HCT116 (cell line): Measurements from ENCODE around the gene KIF26A. TPM values are rescaled to one million over a fixed set of nuclear protein-coding genes. Genes with fewer than 3 reads are reported as not detected.

Experiments
- ATAC-seq: fragments of 200-7000 bp; cut with Tn5 transposase; 2 replicates; pipeline ENCODE4 v1.9.1; 2020; ENCODE audit warnings: mild to moderate bottlenecking, moderate library complexity
- BruUV-seq: library from RNA; stranded (reverse); fragments of 400-500 nt; replicated peaks from 2 replicates; lab custom pipeline; 2021; lab: Mats Ljungman, UMichigan
- CTCF ChIA-PET: fragments of 300-600 bp; sonication (Branson Sonifier 250); formaldehyde crosslinking; loops from one replicate; lab custom pipeline; 2021; ENCODE audit warnings: antibody characterized with exemption; lab: Charles Lee
- POLR2A ChIA-PET: fragments of 300-600, 350-600 bp; sonication (Branson Sonifier 250); formaldehyde crosslinking; loops from one replicate; lab custom pipeline; 2021; ENCODE audit warnings: antibody characterized with exemption; lab: Charles Lee
- RAD21 ChIA-PET, 2 experiments: fragments of 300-600 bp; sonication (Branson Sonifier 250); formaldehyde crosslinking; loops; one replicate each; lab custom pipeline; 2023; ENCODE audit warnings: low total read pairs in 2 of 2; ENCODE audit not compliant: uncharacterized antibody in 2 of 2, unreplicated experiment in 2 of 2, low non-redundant PET in 1 of 2; lab: Charles Lee
- DNase-seq: peaks from one replicate; pipeline ENCODE4 v3.0.0-alpha.2; 2010; ENCODE audit warnings: low read depth, low spot score
- H2AFZ ChIP-seq: fragments of 200-600 bp; shearing (Covaris generic), sonication (generic); 2 replicates; pipeline ENCODE4 v1.6.1; 2017; ENCODE audit warnings: low read depth, mixed run types, mixed read lengths, antibody characterized with exemption, low read length; ENCODE audit not compliant: poor library complexity, severe bottlenecking
- H3K27ac ChIP-seq: 2 replicates; pipeline ENCODE4 v1.5.1; 2012; ENCODE audit warnings: low read depth, low read length
- H3K27me3 ChIP-seq: fragments of 200-600 bp; sonication (generic); 2 replicates; pipeline ENCODE4 v1.6.1; 2016; ENCODE audit warnings: mixed run types, low read length, mixed read lengths; ENCODE audit not compliant: insufficient read depth
- H3K36me3 ChIP-seq, 2 experiments: fragments of 200-500 bp in 1 of 2; fragments of 200-600 bp in 1 of 2; sonication (Bioruptor generic) in 1 of 2; sonication (generic) in 1 of 2; 2 replicates each; pipeline versions ENCODE4 v1.5.1 to v1.6.1; 2014 to 2016; ENCODE audit warnings: low read length in 2 of 2, inconsistent platforms in 1 of 2, mixed read lengths in 1 of 2, mixed run types in 1 of 2; ENCODE audit not compliant: insufficient read depth in 2 of 2, control insufficient read depth in 1 of 2
- H3K4me1 ChIP-seq, 2 experiments: fragments of 200-600 bp in 1 of 2; sonication (generic) in 1 of 2; 2 replicates each; pipeline versions ENCODE4 v1.5.1 to v1.6.1; 2012 to 2017; ENCODE audit warnings: low read length in 2 of 2, inconsistent platforms in 1 of 2, mild to moderate bottlenecking in 1 of 2, mixed read lengths in 1 of 2, mixed run types in 1 of 2, moderate library complexity in 1 of 2; ENCODE audit not compliant: insufficient read depth in 2 of 2, control insufficient read depth in 1 of 2
- H3K4me2 ChIP-seq: fragments of 200-600 bp; sonication (generic); 2 replicates; pipeline ENCODE4 v1.6.1; 2017; ENCODE audit warnings: mixed run types, low read length, mixed read lengths
- H3K4me3 ChIP-seq, 2 experiments: fragments of 200-600 bp in 1 of 2; sonication (generic) in 1 of 2; replicated peaks in 1 of 2; 2 replicates each; pipeline ENCODE4 v1.5.1; 2011 to 2016; ENCODE audit warnings: low read length in 2 of 2, control low read depth in 1 of 2, low read depth in 1 of 2, mild to moderate bottlenecking in 1 of 2, mixed read lengths in 1 of 2, mixed run types in 1 of 2
- H3K79me2 ChIP-seq: fragments of 200-600 bp; sonication (generic); 2 replicates; pipeline ENCODE4 v1.6.1; 2017; ENCODE audit warnings: mild to moderate bottlenecking, mixed run types, low read length, moderate library complexity, mixed read lengths; ENCODE audit not compliant: insufficient read depth
- H3K9ac ChIP-seq: fragments of 200-600 bp; sonication (generic); 2 replicates; pipeline ENCODE4 v1.6.1; 2016; ENCODE audit warnings: low read length, mixed read lengths
- H3K9me2 ChIP-seq: fragments of 200-600 bp; sonication (generic), shearing (Covaris generic); 2 replicates; pipeline ENCODE4 v1.6.1; 2017; ENCODE audit warnings: mixed run types, mild to moderate bottlenecking, moderate library complexity; ENCODE audit not compliant: insufficient read depth
- H3K9me3 ChIP-seq, 2 experiments: fragments of 200-500 bp in 1 of 2; fragments of 200-600 bp in 1 of 2; sonication (Bioruptor generic) in 1 of 2; sonication (generic) in 1 of 2; 2 replicates each; pipeline ENCODE4 v1.6.1; 2014 to 2017; ENCODE audit warnings: low read length in 2 of 2, mixed read lengths in 2 of 2, inconsistent platforms in 1 of 2, low read depth in 1 of 2, mild to moderate bottlenecking in 1 of 2, mixed run types in 1 of 2, moderate library complexity in 1 of 2; ENCODE audit not compliant: control insufficient read depth in 1 of 2, insufficient read depth in 1 of 2
- H4K20me1 ChIP-seq: fragments of 200-600 bp; sonication (generic), shearing (Covaris generic); 2 replicates; pipeline ENCODE4 v1.6.1; 2017; ENCODE audit warnings: mixed run types, mild to moderate bottlenecking, moderate library complexity; ENCODE audit not compliant: insufficient read depth
- POLR2AphosphoS5 ChIP-seq: IDR thresholded peaks from 2 replicates; pipeline ENCODE4 v1.6.1; 2011; ENCODE audit warnings: mild to moderate bottlenecking, low read depth, low read length, moderate library complexity
- SIN3A ChIP-seq: IDR thresholded peaks from 2 replicates; pipeline ENCODE4 v1.6.1; 2012; ENCODE audit warnings: low read depth
- intact Hi-C: fragments of 100-400 bp; cut with micrococcal nuclease; formaldehyde crosslinking; loops from 2 replicates; pipeline ENCODE4 v1.10.0; 2022
- total RNA-seq: library from RNA; stranded (reverse); gene quantifications from one replicate; pipeline ENCODE4 v1.2.1, GENCODE V29; 2021; ENCODE audit not compliant: unreplicated experiment
- TF ChIP-seq, protein P1 (sequence below), 3 experiments: fragments of 200-600 bp in 1 of 3; sonication (generic) in 1 of 3; IDR thresholded peaks in 2 of 3; conservative IDR thresholded peaks in 1 of 3; 2 replicates each; pipeline ENCODE4 v1.5.1; 2012 to 2017; ENCODE audit warnings: low read depth in 2 of 3, low read length in 2 of 3, antibody characterized with exemption in 1 of 3, borderline replicate concordance in 1 of 3, control low read depth in 1 of 3, mild to moderate bottlenecking in 1 of 3, mixed read lengths in 1 of 3, mixed run types in 1 of 3, moderate library complexity in 1 of 3; ENCODE audit not compliant: insufficient read depth in 1 of 3

KIF26A gene
- total RNA-seq, 1 experiment from 2014 or later, result 10.2 TPM

DNA sequence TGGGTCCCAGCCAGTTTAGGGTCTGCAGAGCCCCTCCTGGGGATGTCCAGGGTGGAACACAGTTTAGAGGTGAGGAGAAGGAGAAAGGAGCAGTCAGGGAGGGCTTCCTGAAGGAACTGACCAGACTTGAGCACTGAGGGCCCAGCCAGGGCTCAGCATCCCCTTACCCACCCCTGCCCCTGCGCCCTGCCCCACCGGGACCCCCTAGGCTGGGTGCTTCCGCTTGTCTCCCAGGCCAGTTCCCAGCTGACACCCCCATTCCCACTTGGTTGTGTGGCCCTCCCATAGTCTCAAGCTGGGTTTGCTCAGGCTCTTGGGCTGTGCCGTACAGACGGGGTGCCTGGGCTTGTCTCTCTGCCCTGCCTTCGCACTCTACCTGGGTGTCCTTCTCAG lies 26.3 kb upstream of the KIF26A start:
- Histone ChIP-seq H3K4me3 (no peak overlapping the region), H3K4me2 (no peak overlapping the region), H3K9me3 (no peaks in the 10 kb centered on the region), H3K27me3 (no peaks in the 10 kb centered on the region), H2AFZ (no peak overlapping the region), H3K9ac (no peak overlapping the region), H3K9me2 (no peaks in the 10 kb centered on the region), H3K27ac (no peak overlapping the region), H3K79me2 (no peaks in the 10 kb centered on the region), H4K20me1 (no peaks in the 10 kb centered on the region), H3K36me3 (no peaks in the 10 kb centered on the region), H3K4me1 (peaks cover 27 to 54% of the 10 kb centered on the region in 2 experiments; a peak in 3 of 4 replicates)
- TF ChIP-seq, protein P1, sequence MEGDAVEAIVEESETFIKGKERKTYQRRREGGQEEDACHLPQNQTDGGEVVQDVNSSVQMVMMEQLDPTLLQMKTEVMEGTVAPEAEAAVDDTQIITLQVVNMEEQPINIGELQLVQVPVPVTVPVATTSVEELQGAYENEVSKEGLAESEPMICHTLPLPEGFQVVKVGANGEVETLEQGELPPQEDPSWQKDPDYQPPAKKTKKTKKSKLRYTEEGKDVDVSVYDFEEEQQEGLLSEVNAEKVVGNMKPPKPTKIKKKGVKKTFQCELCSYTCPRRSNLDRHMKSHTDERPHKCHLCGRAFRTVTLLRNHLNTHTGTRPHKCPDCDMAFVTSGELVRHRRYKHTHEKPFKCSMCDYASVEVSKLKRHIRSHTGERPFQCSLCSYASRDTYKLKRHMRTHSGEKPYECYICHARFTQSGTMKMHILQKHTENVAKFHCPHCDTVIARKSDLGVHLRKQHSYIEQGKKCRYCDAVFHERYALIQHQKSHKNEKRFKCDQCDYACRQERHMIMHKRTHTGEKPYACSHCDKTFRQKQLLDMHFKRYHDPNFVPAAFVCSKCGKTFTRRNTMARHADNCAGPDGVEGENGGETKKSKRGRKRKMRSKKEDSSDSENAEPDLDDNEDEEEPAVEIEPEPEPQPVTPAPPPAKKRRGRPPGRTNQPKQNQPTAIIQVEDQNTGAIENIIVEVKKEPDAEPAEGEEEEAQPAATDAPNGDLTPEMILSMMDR (IDR thresholded peaks at IDR 0.05 in 2 of 3, conservative IDR thresholded peaks at IDR 0.05 in 1 of 3; ENCODE audit: borderline replicate concordance in 1 of 3, insufficient read depth in 1 of 3, low read depth in 2 of 3, low read length in 2 of 3), result no peak
- ChIA-PET CTCF (no interaction called here), POLR2A (no interaction called here), RAD21 (no interaction called here)
- DNase-seq (no peak), ATAC-seq (no peak)
- BruUV-seq, result no TSS peak
- intact Hi-C loops, result no loop called here

DNA sequence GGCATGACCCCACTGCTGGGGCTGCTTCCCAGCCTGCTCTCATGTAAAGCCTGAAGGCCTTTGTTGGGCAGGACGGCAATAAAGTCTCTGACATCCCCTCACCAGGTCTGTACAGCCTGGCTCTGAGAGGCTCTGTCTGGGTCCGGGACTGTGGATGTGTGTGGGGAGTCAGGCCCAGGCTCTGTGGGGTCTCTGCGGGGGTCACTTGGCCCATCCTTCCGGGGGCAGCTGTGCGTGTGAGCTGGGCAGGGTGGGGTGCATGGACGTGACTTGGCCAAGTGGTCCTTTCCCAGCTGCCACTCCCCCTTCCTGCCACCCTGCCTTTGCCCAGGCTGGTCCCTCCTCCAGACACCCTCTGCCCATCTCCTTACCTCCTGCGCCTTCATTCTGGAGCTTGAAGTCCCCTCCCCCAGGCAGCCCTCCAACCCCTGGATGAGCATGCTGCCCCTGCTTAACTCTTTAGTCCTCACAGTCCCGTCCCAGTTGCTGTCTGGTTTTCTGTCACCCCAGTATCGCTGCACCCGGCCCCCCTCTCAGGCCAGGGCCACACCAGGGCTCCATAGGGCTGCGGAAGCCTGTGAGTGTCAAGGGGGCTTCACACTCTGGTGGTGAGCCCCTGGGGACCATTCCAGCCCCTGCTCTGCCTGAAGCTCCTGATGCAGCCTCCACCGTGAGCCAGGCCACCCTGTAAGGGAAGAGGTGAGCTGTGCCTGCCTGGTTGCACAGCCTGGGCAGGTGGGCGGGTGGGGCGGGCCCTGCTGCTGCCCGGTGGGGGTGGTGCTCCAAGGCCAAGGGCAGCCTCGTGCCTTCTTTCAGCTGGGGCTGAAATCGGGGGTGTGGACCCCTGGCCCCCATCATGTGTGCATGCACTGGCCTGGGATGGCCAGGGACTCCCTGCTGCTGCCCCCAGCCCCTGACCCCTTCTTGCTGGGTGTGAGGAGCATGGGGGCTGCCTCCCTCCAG lies 25.5 kb upstream of the KIF26A start:
- BruUV-seq, result no TSS peak
- DNase-seq, result no peak
- intact Hi-C loops, result no loop called here

More for the DNA sequence above, 25.5 kb upstream of the KIF26A start:
- TF ChIP-seq SIN3A (no peak), POLR2AphosphoS5 (0 out of 2 replicates have a peak, but pooled peaks have one; percentile 19)
- no peaks in the 10 kb centered on the region for H4K20me1 ChIP-seq
- no peak for ATAC-seq
- H3K4me2 ChIP-seq, result no peak overlapping the region
- no peak overlapping the region for H3K9ac ChIP-seq
- H3K36me3 ChIP-seq, result no peaks in the 10 kb centered on the region
- H3K4me1 ChIP-seq, result peaks cover 30 to 58% of the 10 kb centered on the region in 2 experiments; a peak in 3 of 4 replicates
- ChIA-PET RAD21 (no interaction called here), CTCF (interaction anchor here (0.6 to 0.7 kb wide), 2 partner anchors 9 to 229 kb away, joined by 3 to 4 read pairs; no protein-coding TSS in a partner anchor), POLR2A (no interaction called here)
- no peak overlapping the region for H3K27ac ChIP-seq
- H3K79me2 ChIP-seq, result no peaks in the 10 kb centered on the region
- H2AFZ ChIP-seq, result no peak overlapping the region
- no peak overlapping the region for H3K4me3 ChIP-seq
- H3K27me3 ChIP-seq, result no peaks in the 10 kb centered on the region
- H3K9me3 ChIP-seq, result no peaks in the 10 kb centered on the region
- no peaks in the 10 kb centered on the region for H3K9me2 ChIP-seq
